A549 (cell line): Measurements from ENCODE around the gene POLR1E. TPM values are rescaled to one million over a fixed set of nuclear protein-coding genes. Genes with fewer than 3 reads are reported as not detected.

Source experiments
- ATAC-seq, 2 experiments: fragments of 200-7000 bp in 1 of 2; fragments of >200 bp in 1 of 2; cut with Nextera tagmentation in 1 of 2; cut with Tn5 transposase in 1 of 2; 3 replicates each; pipeline versions ENCODE4 v1.8.0 to v1.9.1; 2018 to 2020; ENCODE audit warnings: mild to moderate bottlenecking in 1 of 2, moderate library complexity in 1 of 2
- CTCF ChIA-PET: fragments of 300-600 bp; sonication (Branson Sonifier 250); formaldehyde crosslinking; extraction: SDS; loops from one replicate; lab custom pipeline; 2021; ENCODE audit warnings: antibody characterized with exemption, inconsistent platforms; lab: Yijun Ruan, JAX
- POLR2A ChIA-PET: fragments of 350-600 bp; formaldehyde crosslinking; extraction: SDS; loops from one replicate; lab custom pipeline; 2021; ENCODE audit warnings: antibody characterized with exemption, inconsistent platforms; lab: Yijun Ruan, JAX
- DNase-seq, 2 experiments: peaks; one replicate each; pipeline versions ENCODE4 v3.0.0 to v3.0.0-alpha.2; 2011 to 2016; ENCODE audit warnings: low read depth in 1 of 2, low spot score in 1 of 2
- FAIRE-seq: peaks from 2 replicates; lab custom pipeline; 2011; peaks lifted over from hg19 to GRCh38; lab: Jason Lieb, UNC
- H3K27ac ChIP-seq, 2 experiments: fragments of >200 bp; sonication (Bioruptor Twin); formaldehyde crosslinking; 3 replicates each; pipeline ENCODE4 v1.5.1; 2016 to 2017
- H3K4me1 ChIP-seq: fragments of >200 bp; sonication (Bioruptor Twin); formaldehyde crosslinking; 3 replicates; pipeline ENCODE4 v1.6.1; 2016
- H3K4me2 ChIP-seq: fragments of >200 bp; sonication (Bioruptor Twin); formaldehyde crosslinking; 3 replicates; pipeline ENCODE4 v1.6.1; 2016
- H3K4me3 ChIP-seq: fragments of >200 bp; sonication (Bioruptor Twin); formaldehyde crosslinking; 3 replicates; pipeline ENCODE4 v1.5.1; 2016
- H3K9me3 ChIP-seq: fragments of >200 bp; sonication (Bioruptor Twin); formaldehyde crosslinking; 3 replicates; pipeline ENCODE4 v1.6.1; 2016
- CTCF ChIP-seq: fragments of >200 bp; sonication (Bioruptor Twin); formaldehyde crosslinking; IDR thresholded peaks from 3 replicates; pipeline ENCODE4 v1.5.1; 2016
- E2F6 ChIP-seq: IDR thresholded peaks from 2 replicates; pipeline ENCODE4 v1.6.1; 2012; ENCODE audit warnings: low read depth, borderline replicate concordance
- EHF ChIP-seq: fragments of 250-450 bp; sonication (Bioruptor Pico); IDR thresholded peaks from 2 replicates; pipeline ENCODE4 v1.5.0; 2020; ENCODE audit warnings: mild to moderate bottlenecking
- GATA3 ChIP-seq: IDR thresholded peaks from 2 replicates; pipeline ENCODE4 v1.6.1; 2012; ENCODE audit warnings: borderline replicate concordance
- HOXA7 ChIP-seq: fragments of 250-450 bp; sonication (Bioruptor Pico); IDR thresholded peaks from 2 replicates; pipeline ENCODE4 v1.5.0; 2020; ENCODE audit warnings: mild to moderate bottlenecking, moderate library complexity
- HOXB13 ChIP-seq: fragments of 250-450 bp; sonication (Bioruptor Pico); IDR thresholded peaks from 2 replicates; pipeline ENCODE4 v1.5.0; 2020; ENCODE audit warnings: low read depth, mild to moderate bottlenecking, moderate library complexity
- HOXB5 ChIP-seq: fragments of 250-450 bp; sonication (Bioruptor Pico); IDR thresholded peaks from 2 replicates; pipeline ENCODE4 v1.5.0; 2020; ENCODE audit warnings: mild to moderate bottlenecking, moderate library complexity
- JUN ChIP-seq, 2 experiments: fragments of >200 bp; sonication (Bioruptor Twin); formaldehyde crosslinking; IDR thresholded peaks; 2 replicates in 1 of 2; 3 replicates in 1 of 2; pipeline ENCODE4 v1.6.1; 2016 to 2017
- MAX ChIP-seq: IDR thresholded peaks from 2 replicates; pipeline ENCODE4 v1.6.1; 2012
- MYC ChIP-seq: IDR thresholded peaks from 2 replicates; pipeline ENCODE4 v1.6.1; 2012; ENCODE audit warnings: mild to moderate bottlenecking, inconsistent platforms, low read length, improper control_type of control experiment, borderline replicate concordance
- NPAS2 ChIP-seq: fragments of 250-450 bp; sonication (Bioruptor Pico); IDR thresholded peaks from 2 replicates; pipeline ENCODE4 v1.8.0; 2022; ENCODE audit warnings: mild to moderate bottlenecking, moderate library complexity, borderline replicate concordance
- PBX3 ChIP-seq: IDR thresholded peaks from 2 replicates; pipeline ENCODE4 v1.6.1; 2012
- PHF8 ChIP-seq: fragments of 200-600 bp; sonication (generic); IDR thresholded peaks from 2 replicates; pipeline ENCODE4 v1.6.1; 2016; ENCODE audit warnings: low read depth, mild to moderate bottlenecking, antibody characterized with exemption, moderate library complexity, borderline replicate concordance
- POLR2A ChIP-seq: IDR thresholded peaks from 2 replicates; pipeline ENCODE4 v1.6.1; 2012; ENCODE audit warnings: mild to moderate bottlenecking, low read length
- POLR2AphosphoS2 ChIP-seq: conservative IDR thresholded peaks from 2 replicates; pipeline ENCODE4 v1.6.1; 2012; ENCODE audit warnings: low read length, improper control_type of control experiment, inconsistent platforms
- RAD21 ChIP-seq, 2 experiments: fragments of >200 bp in 1 of 2; sonication (Bioruptor Twin) in 1 of 2; formaldehyde crosslinking in 1 of 2; IDR thresholded peaks in 1 of 2; conservative IDR thresholded peaks in 1 of 2; 2 replicates in 1 of 2; 3 replicates in 1 of 2; pipeline ENCODE4 v1.6.1; 2012 to 2018; ENCODE audit warnings: inconsistent platforms in 1 of 2
- RFX5 ChIP-seq: fragments of 450-650 bp; IDR thresholded peaks from 2 replicates; pipeline ENCODE4 v1.7.1; 2014; ENCODE audit warnings: antibody characterized with exemption, mild to moderate bottlenecking, moderate library complexity
- SREBF2 ChIP-seq: fragments of 450-650 bp; IDR thresholded peaks from 2 replicates; pipeline ENCODE4 v1.6.1; 2014; ENCODE audit warnings: mild to moderate bottlenecking, moderate library complexity
- USF2 ChIP-seq: fragments of 450-650 bp; IDR thresholded peaks from 2 replicates; pipeline ENCODE4 v1.6.1; 2014; ENCODE audit warnings: antibody characterized with exemption
- ZNF302 ChIP-seq: fragments of 250-450 bp; sonication (Bioruptor Pico); IDR thresholded peaks from 2 replicates; pipeline ENCODE4 v1.9.0; 2021; ENCODE audit warnings: inconsistent platforms, mild to moderate bottlenecking, moderate library complexity
- WGBS: methylation state at CpG from one replicate; pipeline ENCODE4 v1.1.6; 2017; ENCODE audit errors: missing lambda C conversion rate; 5-methylcytosine and 5-hydroxymethylcytosine counted together
- polyA plus RNA-seq, 4 experiments: library from polyadenylated mRNA; depleted of rRNA in 3 of 4; stranded (reverse); fragments of >200 nt; fragmentation: RNase III in 1 of 4; extraction: RNeasy Plus Mini Kit Qiagen cat#74134 plus additional on column Dnase treatment in 1 of 4; gene quantifications; 2 replicates in 3 of 4; 3 replicates in 1 of 4; pipeline ENCODE4 v1.2.3, GENCODE V29; 2011 to 2017
- TF ChIP-seq, protein P1 (sequence below): fragments of >200 bp; sonication (Bioruptor Twin); formaldehyde crosslinking; IDR thresholded peaks from 2 replicates; pipeline ENCODE4 v1.6.1; 2016
- TF ChIP-seq, protein P2 (sequence below): fragments of >200 bp; sonication (Bioruptor Twin); formaldehyde crosslinking; IDR thresholded peaks from 3 replicates; pipeline ENCODE4 v1.6.1; 2016

POLR1E gene
- polyA plus RNA-seq, 2 of the 4 experiments (the other 2 are of a cell fraction), result 41.9 to 47.2 TPM

DNA sequence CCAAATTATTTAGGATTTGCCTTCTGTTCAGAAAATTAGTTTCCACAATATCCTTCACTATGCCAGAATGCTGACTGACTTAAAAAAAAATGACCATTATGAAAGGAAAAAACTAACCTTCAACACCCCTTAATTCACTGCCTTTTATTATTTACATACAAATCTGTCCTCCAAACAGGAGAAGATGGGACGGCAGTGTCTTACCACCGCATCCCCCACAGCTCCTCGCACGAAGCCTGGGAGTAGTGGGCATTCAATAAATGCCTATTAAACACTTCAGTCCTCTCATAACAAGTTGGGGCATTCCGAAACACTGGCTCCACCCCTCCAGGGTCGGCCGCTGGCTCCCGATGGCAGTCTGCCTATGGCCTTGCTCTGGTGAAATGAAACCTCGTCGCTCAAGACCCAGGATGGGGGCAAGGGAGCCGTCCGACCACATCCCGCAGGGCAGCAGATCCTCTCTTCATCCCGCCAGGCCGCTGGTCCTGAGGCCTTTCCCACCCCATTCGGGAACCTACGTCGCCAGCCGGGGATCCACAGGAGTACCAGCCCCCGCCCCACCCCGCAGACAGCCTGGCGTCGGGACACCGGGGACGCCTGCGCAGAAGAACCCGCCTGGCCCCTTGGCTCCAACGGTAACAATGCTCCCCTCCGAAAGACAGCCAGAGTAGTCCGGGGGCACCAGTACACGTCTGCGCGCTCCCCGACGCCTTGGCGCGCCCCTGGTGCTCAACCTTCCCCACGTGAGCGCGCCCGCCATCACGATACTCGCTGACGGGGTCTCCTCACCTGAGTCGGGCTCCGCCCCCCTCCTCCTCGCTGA is 21.1 kb upstream of the POLR1E start:
- H3K4me3 ChIP-seq, result peak overlapping the region; percentile 55
- peak overlapping the region; percentile 98 for H3K4me2 ChIP-seq
- ChIA-PET POLR2A (interaction anchor here (0.6 to 2.4 kb wide), 21 partner anchors 8 to 396 kb away, joined by 3 to 28 read pairs (median 5); partner anchors contain the start of genes DCAF10, FBXO10, GRHPR and POLR1E), CTCF (interaction anchor here (2.9 kb wide), 1 partner anchor 50 kb away, joined by 9 read pairs; no protein-coding TSS in a partner anchor)
- TF ChIP-seq CTCF, result no peak
- no peak for TF ChIP-seq PBX3
- TF ChIP-seq HOXB5 (CRISPR knock-in tag), result 0 out of 2 replicates have a peak, but pooled peaks have one; percentile 54
- TF ChIP-seq USF2, result peak; percentile 67
- TF ChIP-seq JUN (IDR thresholded peaks at IDR 0.05), result peak in 1 of 2 experiments; percentile 66; a peak in 3 of 5 replicates
- no peak for TF ChIP-seq RAD21 (conservative IDR thresholded peaks at IDR 0.05 in 1 of 2, IDR thresholded peaks at IDR 0.05 in 1 of 2)
- 0 out of 2 replicates have a peak, but pooled peaks have one; percentile 60 for TF ChIP-seq HOXA7 (CRISPR knock-in tag)
- TF ChIP-seq ZNF302 (CRISPR knock-in tag), result no peak
- no peak for TF ChIP-seq POLR2AphosphoS2
- TF ChIP-seq MAX, result peak; percentile 73
- TF ChIP-seq POLR2A, result peak; percentile 58
- no peak for TF ChIP-seq RFX5
- TF ChIP-seq PHF8, result peak; percentile 68; the same call in 1 of the 2 replicates
- peak; percentile 70 for TF ChIP-seq E2F6
- TF ChIP-seq, protein P1, sequence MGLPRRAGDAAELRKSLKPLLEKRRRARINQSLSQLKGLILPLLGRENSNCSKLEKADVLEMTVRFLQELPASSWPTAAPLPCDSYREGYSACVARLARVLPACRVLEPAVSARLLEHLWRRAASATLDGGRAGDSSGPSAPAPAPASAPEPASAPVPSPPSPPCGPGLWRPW, result no peak
- no peak for TF ChIP-seq HOXB13 (CRISPR knock-in tag)
- peak; percentile 66; the same call in 1 of the 2 replicates for TF ChIP-seq MYC
- TF ChIP-seq GATA3, result 0 out of 2 replicates have a peak, but pooled peaks have one; percentile 32
- no peak for TF ChIP-seq EHF (CRISPR knock-in tag)
- no peak for TF ChIP-seq SREBF2
- TF ChIP-seq, protein P2, sequence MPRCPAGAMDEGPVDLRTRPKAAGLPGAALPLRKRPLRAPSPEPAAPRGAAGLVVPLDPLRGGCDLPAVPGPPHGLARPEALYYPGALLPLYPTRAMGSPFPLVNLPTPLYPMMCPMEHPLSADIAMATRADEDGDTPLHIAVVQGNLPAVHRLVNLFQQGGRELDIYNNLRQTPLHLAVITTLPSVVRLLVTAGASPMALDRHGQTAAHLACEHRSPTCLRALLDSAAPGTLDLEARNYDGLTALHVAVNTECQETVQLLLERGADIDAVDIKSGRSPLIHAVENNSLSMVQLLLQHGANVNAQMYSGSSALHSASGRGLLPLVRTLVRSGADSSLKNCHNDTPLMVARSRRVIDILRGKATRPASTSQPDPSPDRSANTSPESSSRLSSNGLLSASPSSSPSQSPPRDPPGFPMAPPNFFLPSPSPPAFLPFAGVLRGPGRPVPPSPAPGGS, result no peak; the same call in 2 of the 3 replicates
- TF ChIP-seq NPAS2 (CRISPR knock-in tag), result no peak
- FAIRE-seq (no peak), DNase-seq (peak in 1 of 2 experiments; percentile 70), ATAC-seq (peak; percentile 52 to 63)
- peak overlapping the region; percentile 97 to 99 for H3K27ac ChIP-seq
- WGBS, result under 1% methylated on average over 27 of the region's 47 CpGs
- H3K4me1 ChIP-seq, result peaks cover 32% of the 10 kb centered on the region
- H3K9me3 ChIP-seq, result no peaks in the 10 kb centered on the region
